GM19099 (cell line): ENCODE data around the gene UNC5C.

Experiments used
- POLR2A ChIP-seq: IDR thresholded peaks from 3 replicates; pipeline ENCODE4 v1.6.1; 2011; ENCODE audit warnings: low read depth; ENCODE audit not compliant: insufficient read length; ENCODE audit errors: extremely low read depth

UNC5C gene

GRCh38 chr4:95129821-95130311 lies 418.9 kb downstream of the UNC5C start:
- no peak for TF ChIP-seq POLR2A

- TF ChIP-seq POLR2A, result no peak
Observed at GRCh38 chr4:95129031-95129430, 419.7 kb downstream of the UNC5C start.

- TF ChIP-seq POLR2A, result no peak
Observed at GRCh38 chr4:95124906-95125504, 423.8 kb downstream of the UNC5C start.

- no peak for TF ChIP-seq POLR2A
Observed at GRCh38 chr4:95122001-95122400, 426.8 kb downstream of the UNC5C start.

- no peak for TF ChIP-seq POLR2A
Observed at GRCh38 chr4:95120456-95120855, 428.3 kb downstream of the UNC5C start.

- no peak for TF ChIP-seq POLR2A
Observed at GRCh38 chr4:95118497-95118896, 430.3 kb downstream of the UNC5C start.

GRCh38 chr4:95114521-95114920 lies 434.3 kb downstream of the UNC5C start:
- TF ChIP-seq POLR2A, result no peak
